ENCODE results near the gene KCNMA1.

KCNMA1 gene

GRCh38 chr10:77208684-77209256, 428.8 kb downstream of the KCNMA1 start:
- Histone ChIP-seq H3F3A (ENCODE audit: insufficient read depth) (no peaks in the 10 kb centered on the region), H2AFZ (ENCODE audit: low read depth, low read length, severe bottlenecking) (no peak overlapping the region), H3K27ac (ENCODE audit: low read depth, low read length) (no peak overlapping the region), H3K36me3 (ENCODE audit: low read length) (no peaks in the 10 kb centered on the region), H4K20me1 (ENCODE audit: low read depth, low read length) (no peaks in the 10 kb centered on the region), H3K79me2 (ENCODE audit: insufficient read depth, low read length) (no peaks in the 10 kb centered on the region), H3K9me3 (ENCODE audit: insufficient read depth, low read length) (no peaks in the 10 kb centered on the region), H3K27me3 (ENCODE audit: low read length) (no peaks in the 10 kb centered on the region), H3K4me2 (ENCODE audit: low read depth, low read length, poor library complexity, severe bottlenecking) (no peak overlapping the region), H3K9ac (ENCODE audit: low read length) (no peak overlapping the region), H3K9me2 (replicated peaks; ENCODE audit: insufficient read depth, low read length) (no peaks in the 10 kb centered on the region), H3K4me3 (ENCODE audit: insufficient read depth, low read length, poor library complexity, severe bottlenecking) (no peak overlapping the region)
- TF ChIP-seq EZH2phosphoT487 (conservative IDR thresholded peaks at IDR 0.05; ENCODE audit: low read length) (no peak), CTCF (IDR thresholded peaks at IDR 0.05; ENCODE audit: insufficient read depth, low read length, poor library complexity, severe bottlenecking) (no peak)

- H3K9ac ChIP-seq (ENCODE audit: low read length), result no peak overlapping the region
- H3K4me3 ChIP-seq (ENCODE audit: insufficient read depth, low read length, poor library complexity, severe bottlenecking), result no peak overlapping the region
- H3K27ac ChIP-seq (ENCODE audit: low read depth, low read length), result no peak overlapping the region
- H3K9me2 ChIP-seq (replicated peaks; ENCODE audit: insufficient read depth, low read length), result no peaks in the 10 kb centered on the region
- TF ChIP-seq CTCF (IDR thresholded peaks at IDR 0.05; ENCODE audit: insufficient read depth, low read length, poor library complexity, severe bottlenecking), result no peak
- TF ChIP-seq EZH2phosphoT487 (conservative IDR thresholded peaks at IDR 0.05; ENCODE audit: low read length), result no peak
- H3K79me2 ChIP-seq (ENCODE audit: insufficient read depth, low read length), result no peaks in the 10 kb centered on the region
- H2AFZ ChIP-seq (ENCODE audit: low read depth, low read length, severe bottlenecking), result no peak overlapping the region
- no peaks in the 10 kb centered on the region for H4K20me1 ChIP-seq (ENCODE audit: low read depth, low read length)
- no peaks in the 10 kb centered on the region for H3K27me3 ChIP-seq (ENCODE audit: low read length)
- no peaks in the 10 kb centered on the region for H3K36me3 ChIP-seq (ENCODE audit: low read length)
- H3F3A ChIP-seq (ENCODE audit: insufficient read depth), result no peaks in the 10 kb centered on the region
- H3K9me3 ChIP-seq (ENCODE audit: insufficient read depth, low read length), result no peaks in the 10 kb centered on the region
- H3K4me2 ChIP-seq (ENCODE audit: low read depth, low read length, poor library complexity, severe bottlenecking), result no peak overlapping the region
Measured at GRCh38 chr10:77207828-77208185, 429.8 kb downstream of the KCNMA1 start.

- Histone ChIP-seq H3K4me3 (ENCODE audit: insufficient read depth, low read length, poor library complexity, severe bottlenecking) (no peak overlapping the region), H2AFZ (ENCODE audit: low read depth, low read length, severe bottlenecking) (no peak overlapping the region), H3K27ac (ENCODE audit: low read depth, low read length) (no peak overlapping the region), H3K79me2 (ENCODE audit: insufficient read depth, low read length) (no peaks in the 10 kb centered on the region), H3K9me3 (ENCODE audit: insufficient read depth, low read length) (no peaks in the 10 kb centered on the region), H3K27me3 (ENCODE audit: low read length) (no peaks in the 10 kb centered on the region), H3F3A (ENCODE audit: insufficient read depth) (no peaks in the 10 kb centered on the region), H3K36me3 (ENCODE audit: low read length) (no peaks in the 10 kb centered on the region), H3K9me2 (replicated peaks; ENCODE audit: insufficient read depth, low read length) (no peaks in the 10 kb centered on the region), H4K20me1 (ENCODE audit: low read depth, low read length) (no peaks in the 10 kb centered on the region), H3K9ac (ENCODE audit: low read length) (no peak overlapping the region), H3K4me2 (ENCODE audit: low read depth, low read length, poor library complexity, severe bottlenecking) (no peak overlapping the region)
- TF ChIP-seq EZH2phosphoT487 (conservative IDR thresholded peaks at IDR 0.05; ENCODE audit: low read length) (no peak), CTCF (IDR thresholded peaks at IDR 0.05; ENCODE audit: insufficient read depth, low read length, poor library complexity, severe bottlenecking) (no peak)
Measured at GRCh38 chr10:77207182-77207827, 430.3 kb downstream of the KCNMA1 start.

Data from SU-DHL-6 (cell line).